Fibroblast of skin of scalp (primary cell): ENCODE data around the gene TFR2.

Experiments
- DNase-seq: peaks from one replicate; pipeline ENCODE4 v3.0.0-alpha.2; 2013

The TFR2 gene

DNA sequence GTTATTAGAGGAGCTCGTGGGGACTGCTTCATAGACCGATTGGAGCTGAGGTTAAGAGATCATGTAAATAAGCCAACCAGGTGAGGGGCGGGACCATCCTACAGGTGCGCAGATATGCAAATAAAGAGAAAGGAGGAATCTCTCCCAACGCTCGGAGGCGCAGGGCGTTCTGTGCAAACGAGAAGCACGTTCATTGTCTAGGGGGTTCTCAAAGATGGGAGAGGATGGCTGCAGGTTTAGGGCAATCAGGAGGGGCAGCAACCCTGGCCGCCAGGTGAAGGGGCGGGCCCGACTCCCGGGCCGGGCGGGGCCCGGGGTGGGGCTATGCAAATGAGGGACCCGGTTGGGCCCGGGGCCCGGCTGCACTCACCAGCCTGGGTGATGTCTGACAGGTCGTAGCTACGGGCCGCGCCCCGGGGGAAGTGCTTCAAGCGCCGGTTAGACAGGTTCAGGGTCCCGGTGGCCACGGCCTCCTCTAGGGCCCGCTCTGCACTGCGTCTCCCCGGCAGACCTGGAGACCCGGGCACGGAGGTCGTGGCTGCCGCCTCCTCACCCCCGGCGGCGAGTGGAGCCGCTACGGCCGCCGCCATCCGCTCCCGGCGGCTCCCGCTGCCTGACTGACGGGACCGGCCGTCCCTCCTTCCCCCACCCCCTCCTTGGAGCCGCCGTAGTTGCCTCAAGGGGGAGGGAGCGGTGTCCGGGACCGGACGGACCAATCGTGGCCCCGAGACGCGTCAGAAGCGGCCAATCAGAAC is 55.7 kb downstream of the TFR2 start, which contains the start of gene LRCH4:
LRCH4 (minus strand) TSS at position 619 of the 755 bp plus-strand sequence; CDS start at position 590, 29 bp downstream.
- no peak for DNase-seq

DNA sequence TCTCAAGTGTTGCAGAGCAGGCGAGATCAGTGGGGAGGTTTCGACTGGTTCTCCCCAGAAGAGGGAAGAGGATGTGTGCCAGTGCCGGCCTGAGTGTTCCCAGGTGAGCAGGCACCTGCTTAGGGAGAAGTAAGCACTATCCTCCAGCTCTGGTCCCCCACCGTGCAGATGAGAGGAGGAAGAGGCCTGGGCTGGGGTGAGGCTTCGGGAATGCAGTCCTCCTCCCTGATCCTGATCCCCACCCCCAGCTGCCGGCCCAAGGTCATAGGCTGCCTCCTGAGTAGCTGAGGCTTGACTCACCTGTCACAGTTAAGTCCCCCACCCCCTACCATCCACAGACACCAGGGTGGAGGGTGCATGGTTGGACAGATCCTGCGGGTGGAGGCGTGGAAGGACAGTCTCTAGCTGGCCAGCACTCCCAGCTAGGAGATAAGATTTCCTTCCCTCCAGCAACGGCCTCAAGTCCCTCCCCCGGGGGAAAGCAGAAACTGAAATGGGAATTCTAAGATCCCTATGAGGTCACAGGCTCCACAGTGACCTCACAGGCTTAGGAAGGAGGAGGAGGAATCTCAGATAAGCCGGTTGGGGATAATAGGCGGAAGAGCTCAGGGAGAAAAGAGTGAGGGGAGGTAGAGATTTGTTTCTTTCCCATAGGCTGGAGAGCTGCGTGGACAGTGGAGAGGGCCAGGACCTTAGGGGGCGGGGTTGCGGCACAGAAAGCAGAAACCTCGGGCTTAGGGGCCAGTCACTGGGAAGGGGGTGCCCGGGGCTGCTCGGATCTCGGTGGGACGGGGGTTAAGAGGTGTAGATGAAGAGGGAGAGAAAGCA is 56.5 kb downstream of the TFR2 start:
- peak; percentile 61 for DNase-seq

DNA sequence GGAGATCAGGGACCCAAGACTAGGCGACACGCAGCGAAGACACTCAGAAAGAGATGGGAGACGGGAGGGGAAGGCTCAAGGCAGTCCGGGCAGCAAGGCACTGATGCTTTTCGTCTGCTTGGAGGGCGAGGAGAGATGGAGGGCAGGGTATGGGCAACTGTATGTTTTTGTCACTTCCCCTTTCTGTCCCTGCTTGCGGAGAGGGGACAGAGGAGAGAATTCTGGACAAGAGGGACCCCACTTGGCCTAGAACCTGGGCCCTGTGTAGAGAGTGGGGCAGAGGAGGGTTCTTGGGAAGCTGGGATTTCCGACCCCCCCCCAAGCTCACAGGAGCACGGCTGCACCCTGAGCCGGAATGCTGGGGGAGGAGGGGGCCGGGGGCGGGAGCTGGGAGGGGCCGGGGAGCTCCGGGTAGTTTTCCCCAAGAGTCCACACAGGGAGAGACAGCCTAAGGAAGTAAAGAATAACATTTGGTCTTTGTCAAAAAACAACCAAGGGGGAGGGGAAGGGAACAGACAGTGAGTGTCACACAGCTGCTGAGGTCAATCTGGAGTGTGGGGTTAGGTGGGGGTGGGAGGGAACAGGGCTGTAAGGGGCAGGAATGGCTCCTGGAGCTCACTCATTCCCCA is 57.2 kb downstream of the TFR2 start:
- no peak for DNase-seq

DNA sequence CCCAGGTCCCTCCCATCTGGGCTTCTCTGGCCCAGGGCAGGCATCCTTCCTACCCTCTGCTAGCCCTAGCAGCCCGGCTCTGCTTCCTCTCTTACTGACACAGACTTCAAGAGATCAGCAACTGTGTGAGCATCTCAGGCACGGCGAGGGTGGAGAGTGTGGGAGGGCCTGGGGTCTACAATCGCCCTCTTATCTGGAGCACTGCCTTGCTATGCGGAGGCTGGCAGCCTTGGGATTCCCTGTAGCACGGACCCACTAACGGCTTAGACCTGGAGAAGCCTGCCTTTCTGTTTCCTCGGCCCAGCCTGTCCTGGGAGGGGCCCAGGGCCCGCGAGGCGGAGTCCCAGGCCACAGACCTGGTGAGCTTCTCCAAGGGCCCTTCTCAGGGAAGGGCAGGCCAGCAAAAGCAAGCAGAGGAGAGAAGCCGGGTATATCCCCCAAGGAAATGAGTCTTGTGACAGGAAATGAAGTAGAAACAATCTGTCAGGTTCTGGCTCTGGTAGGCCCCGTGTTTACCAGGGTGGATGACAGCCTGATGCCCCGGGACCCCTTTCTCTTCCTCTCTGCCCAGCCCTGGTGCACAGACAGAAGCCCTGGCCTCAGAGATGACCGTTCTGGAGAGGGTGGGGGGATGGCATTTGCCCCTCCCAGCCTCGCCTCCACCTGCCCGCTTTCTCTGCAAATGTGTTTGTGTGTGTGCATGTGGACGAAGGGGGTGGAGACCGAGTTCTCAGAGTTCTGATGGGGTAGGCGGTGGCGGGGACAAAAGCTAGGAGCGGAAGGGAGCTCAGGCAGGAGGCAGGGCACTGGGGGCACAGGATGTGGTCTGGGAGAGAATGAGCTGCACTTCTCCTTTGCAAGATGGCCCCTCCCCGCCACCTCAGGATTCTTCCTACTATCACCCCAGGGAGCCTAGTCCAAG is 58.0 kb downstream of the TFR2 start:
- DNase-seq, result peak; percentile 23

DNA sequence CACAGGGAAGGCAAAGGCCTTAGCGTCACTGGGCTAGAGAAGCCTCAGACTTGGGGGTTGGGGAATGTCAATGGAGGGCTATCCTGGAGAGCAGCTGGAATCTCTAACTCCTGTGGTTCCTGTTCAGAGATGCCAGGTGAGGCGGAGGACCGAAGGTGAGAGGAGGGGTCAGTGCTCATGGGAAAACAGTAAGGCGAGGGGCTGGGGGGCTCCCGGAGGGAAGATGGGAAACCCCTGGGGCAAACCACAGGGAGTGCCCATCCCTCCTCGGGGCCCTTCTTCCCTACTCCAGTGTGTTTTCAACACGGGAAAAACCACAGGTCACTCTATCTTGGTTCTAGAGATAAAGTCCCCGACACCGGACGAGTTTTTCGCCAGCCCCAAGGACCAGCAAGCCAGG is 58.7 kb downstream of the TFR2 start:
- DNase-seq, result no peak

DNA sequence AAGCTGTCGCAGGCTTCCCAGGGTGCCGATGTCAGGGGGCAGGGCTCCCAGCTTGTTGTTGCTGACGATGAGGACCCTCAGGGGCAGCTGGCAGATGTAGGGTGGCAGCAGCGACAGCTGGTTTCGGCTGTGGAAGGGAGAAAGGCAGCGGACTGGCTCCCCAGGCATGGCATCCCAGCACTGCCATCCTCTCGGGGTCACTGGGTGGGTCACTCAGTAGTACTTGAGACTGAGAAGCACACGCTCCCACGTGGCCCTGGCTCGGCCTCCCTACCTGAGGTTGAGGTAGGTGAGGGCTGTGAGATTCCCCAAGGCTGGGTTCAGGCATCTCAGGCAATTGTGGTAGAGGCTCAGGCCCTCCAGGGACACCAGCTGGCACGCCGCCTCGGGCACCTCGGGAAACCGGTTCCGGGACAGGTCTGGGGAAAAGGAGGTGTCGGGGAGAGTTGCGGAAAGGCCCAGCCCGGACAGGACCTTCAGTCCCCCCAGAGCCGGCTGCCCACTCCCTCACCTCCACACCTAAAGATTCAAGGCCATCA is 59.2 kb downstream of the TFR2 start:
- no peak for DNase-seq

DNA sequence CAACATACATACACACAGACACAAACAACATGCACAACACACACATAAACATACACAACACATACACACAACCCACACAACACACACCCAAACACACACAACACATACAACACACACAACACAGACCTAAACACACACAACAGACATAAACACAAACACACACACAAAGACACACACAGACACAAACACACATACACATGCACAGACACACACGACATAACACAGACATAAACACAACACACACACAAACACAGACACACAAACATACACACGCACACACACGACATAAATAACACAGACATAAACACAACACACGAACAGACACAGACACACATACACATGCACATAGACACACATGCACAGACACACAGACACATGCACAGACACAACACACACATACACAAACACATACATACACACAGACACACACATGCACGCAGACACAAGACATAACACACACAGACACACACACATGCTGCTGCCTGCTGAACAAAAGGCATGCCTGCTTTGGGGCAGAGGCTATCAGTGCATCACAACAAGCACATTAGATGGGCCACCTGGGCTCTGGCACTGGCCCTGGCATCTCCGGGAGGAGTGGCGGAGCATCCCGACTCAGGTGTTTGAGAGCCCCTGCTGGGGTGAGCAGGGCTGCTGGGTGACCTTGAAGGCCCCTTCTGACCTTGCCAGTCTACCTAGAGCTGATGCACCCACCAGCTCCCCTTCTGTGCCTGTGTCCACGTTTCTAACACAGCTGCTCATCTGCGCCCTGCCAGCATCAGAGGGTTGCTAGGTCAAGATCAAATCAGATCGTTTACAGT is 60.7 kb downstream of the TFR2 start:
- DNase-seq, result no peak

DNA sequence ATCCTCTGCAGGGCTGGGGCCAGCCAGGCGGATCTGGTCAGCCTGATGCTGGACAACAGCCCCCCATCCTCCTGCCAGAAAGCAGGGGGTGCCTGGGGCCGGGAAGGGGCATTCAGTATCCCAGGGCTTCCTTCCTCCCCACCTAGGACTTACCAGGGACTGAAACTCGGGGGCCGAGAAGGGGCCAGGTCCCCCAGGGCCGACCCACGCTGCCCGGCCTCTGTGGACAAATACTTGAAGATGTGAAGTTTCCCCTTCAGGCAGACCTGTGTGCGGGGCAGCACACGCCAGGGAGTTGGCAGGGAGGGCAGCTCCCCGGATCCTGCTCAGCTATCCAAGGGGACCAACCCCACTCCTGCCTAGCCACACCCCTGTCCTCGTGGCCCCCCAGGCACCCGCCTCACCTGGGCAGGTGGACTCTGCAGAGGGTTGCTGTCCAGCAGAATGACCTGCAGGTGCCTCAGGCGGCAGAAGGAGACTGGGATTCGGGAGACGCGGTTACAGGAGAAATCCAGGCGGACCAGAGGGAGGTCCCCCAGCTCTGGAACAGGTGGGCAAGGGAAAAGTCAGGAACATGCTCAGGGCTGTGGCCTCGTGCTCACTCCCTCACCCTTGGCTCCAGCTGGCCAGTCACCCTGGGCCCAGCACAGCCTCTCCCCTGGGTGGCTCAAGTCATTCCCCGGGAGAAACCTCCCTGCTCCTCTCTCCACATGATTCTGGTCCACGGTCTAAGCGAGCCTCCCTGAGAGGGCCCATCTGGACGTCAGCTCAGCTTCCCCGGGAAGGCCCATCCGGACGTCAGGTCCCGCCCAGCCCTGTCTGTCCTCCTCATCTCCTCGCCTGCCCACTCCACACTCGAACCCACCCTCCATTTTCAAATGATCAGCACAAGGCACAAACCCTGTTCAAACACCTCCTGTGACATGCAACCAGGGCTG is 62.8 kb downstream of the TFR2 start:
- no peak for DNase-seq

DNA sequence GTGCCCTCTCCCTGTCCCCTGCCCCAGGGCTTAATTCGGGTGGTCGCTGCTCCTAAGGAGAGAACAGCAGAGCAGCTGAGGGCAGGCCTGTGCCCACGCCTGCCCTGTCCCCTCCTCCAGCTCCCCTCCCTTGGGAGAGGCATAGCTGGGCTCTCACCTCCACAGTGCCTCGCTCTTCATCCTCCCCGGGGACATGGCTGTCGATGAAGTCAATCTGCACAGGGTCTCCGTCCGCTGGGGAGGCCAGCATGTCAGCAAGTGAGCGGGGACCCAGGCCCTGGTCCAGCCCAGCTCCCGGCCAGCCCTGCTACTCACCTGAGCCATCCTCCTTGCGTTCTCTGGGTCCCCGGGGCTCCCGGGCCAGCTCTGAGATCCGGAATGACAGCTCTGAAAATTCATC is 63.8 kb downstream of the TFR2 start:
- no peak for DNase-seq

DNA sequence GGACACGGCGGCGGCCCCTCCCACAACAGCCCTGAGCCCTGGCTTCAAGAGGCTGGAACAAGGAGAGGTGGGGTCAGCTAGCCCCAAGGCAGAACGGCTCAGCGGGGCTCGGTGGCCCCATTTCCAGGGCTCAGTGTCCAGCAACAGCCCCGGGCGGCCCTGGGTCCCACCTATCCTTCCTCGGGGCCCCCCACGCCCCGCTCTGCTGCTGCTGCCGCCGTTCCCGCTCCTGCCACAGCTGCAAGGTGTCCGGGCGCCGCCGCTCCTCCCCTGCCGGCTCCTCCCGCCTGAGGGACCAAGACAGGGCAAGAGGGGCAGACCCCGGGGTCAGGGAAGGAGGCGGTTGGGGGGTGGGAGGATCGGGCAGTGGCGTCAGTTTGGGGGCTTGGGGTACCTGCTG is 64.2 kb downstream of the TFR2 start:
- no peak for DNase-seq

DNA sequence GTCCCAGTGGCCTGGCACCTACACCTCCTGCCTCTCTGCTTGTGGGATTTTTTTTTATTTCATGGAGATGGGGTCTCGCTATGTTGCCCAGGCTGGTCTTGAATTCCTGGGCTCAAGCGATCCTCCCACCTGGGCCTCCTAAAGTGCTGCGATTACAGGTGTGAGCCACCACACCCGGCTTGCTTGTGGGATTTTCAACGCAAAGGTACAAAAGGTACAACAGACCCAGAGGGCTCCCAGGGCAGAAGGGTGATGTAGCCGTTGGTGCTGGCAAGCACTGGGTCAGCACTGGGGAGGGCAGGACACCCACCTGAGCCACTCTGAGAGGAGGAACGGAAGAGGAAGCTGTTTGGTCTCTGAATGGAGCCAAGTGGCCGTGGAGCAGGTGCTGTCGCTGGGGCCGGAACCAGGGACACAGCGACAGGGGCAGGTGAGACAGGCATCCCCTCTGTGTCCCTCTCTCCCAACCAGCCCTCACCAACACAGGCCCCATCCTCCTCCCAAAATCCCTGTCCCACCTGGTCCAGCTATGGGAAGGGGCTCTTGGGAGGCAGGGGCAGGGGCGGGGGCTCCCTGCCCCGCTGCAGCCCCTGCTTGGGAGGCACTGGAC is 64.9 kb downstream of the TFR2 start:
- DNase-seq, result no peak

DNA sequence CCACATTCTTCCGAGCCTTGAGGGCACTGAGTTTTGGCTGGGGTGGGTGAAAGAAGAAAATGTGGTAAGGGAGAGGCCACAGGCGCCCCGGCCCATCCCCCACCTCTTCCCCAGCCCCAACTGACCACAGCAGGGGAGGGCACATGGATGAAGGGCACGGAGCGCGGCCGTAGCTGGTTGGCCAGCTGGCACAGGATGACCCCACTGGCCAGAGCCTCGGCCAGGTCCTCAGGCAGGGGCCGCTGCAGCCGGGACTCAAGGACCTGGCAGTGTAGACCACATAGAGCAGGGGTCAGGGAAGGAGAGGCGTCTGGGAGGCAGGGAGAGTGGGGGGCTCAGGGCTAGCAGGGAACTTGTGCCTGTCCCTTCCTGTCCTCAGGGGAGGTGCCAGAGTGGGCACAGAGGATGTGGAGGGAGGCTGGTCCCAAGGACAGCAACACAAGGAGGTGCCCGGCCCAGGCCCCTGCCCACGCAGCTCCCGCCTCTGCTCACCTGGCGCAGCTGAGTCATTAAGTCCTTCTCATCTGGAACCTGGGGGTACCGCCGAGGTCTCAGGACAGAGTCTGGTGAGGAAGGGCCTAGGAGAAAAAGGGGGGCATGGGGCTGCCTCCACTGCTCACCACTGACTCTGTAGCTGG is 65.5 kb downstream of the TFR2 start:
- no peak for DNase-seq

DNA sequence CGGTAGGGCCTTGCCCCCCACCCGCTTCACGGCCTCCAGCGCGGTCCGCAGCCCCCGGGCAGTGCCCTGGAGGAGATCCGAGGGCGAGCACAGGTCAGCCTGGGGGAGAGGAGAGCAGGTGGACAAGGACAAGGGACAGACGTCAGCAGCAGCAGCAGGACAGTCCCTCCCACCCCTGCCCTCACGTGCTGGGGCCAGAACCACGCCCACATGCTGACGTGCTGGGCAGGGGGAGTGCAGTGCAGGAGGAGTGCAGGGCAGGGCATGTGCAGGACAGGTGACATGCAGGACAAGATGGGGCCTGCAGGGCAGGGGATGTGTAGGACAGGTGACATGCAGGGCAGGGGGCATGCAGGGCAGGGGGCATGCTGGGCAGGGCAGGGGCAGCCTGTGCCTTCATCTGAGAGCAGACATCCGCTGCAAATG is 66.1 kb downstream of the TFR2 start:
- no peak for DNase-seq

DNA sequence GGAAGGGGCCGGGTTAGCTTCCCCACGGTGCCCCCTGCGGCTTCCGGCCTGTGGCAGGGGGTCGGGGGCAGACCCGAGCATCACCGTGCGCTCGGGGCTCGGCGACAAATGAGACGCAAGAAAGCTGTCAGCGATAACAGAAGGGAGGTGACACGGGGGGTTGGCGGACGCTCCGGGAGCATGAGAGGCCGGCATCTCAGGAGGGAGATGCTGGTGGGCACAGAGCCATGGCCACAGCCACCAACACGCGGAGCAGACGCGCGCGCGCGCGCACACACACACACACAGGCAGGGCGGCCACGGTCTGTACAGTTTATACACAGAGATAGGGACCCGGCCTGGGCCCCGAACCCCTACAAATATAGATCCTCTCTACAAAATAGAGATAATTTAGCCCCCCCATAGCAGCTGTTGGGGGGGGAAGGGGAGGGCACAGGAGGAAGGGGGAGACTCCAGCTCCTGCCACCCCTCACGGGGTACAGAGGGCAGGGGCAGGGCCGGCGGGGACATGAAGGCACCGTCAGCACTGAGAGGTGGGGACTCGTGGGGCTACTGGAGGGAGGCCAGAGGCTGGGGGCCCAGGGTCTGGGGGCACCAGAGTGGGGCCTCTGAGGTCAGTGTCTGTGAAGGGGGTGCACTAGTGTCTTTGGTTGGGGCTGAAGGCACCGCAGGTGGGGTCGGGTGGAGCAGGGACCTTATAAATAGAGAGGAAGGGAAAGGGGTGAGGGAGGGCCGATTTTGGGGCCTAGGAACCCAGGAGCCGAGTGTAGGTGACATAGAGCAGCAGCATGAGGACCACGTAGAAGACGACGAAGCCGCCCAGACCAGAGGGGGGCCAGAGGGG is 66.8 kb downstream of the TFR2 start:
- no peak for DNase-seq

DNA sequence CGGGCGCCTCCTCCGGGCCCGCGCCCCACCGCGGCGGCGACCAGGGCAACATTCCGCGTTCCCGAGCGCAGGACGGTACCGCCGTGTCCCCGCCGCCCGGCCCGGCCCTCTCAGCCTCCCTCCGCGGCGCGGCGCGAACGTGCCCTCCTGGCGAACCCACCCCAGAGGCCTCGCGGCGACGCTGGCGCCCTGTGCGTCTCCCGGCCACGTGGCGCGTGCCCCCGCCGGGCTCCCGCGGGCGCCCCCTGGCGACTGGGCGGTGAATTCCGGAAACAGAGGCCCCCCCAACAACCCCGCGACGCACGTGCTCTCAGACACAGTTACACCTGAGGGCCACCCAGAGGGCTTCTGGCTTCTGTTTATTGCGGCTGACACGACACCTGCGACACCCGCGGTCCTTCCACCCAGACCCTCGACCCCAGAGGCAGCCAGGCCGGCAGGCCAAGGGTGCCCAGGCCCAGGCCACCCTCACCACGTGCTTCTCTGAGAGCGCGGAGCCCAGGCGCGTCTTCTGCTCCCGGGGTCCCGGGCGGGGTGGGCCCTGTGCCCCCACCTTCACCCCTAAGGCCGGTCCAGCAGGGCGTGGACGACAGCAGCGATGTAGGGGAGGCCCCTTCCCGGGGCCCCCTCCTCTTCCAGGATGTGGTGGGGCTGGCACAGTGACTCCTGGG is 67.5 kb downstream of the TFR2 start, which contains the start of gene SAP25:
SAP25 (minus strand) TSS at position 210 of the 671 bp plus-strand sequence; CDS start at position 52, 158 bp downstream.
- no peak for DNase-seq

DNA sequence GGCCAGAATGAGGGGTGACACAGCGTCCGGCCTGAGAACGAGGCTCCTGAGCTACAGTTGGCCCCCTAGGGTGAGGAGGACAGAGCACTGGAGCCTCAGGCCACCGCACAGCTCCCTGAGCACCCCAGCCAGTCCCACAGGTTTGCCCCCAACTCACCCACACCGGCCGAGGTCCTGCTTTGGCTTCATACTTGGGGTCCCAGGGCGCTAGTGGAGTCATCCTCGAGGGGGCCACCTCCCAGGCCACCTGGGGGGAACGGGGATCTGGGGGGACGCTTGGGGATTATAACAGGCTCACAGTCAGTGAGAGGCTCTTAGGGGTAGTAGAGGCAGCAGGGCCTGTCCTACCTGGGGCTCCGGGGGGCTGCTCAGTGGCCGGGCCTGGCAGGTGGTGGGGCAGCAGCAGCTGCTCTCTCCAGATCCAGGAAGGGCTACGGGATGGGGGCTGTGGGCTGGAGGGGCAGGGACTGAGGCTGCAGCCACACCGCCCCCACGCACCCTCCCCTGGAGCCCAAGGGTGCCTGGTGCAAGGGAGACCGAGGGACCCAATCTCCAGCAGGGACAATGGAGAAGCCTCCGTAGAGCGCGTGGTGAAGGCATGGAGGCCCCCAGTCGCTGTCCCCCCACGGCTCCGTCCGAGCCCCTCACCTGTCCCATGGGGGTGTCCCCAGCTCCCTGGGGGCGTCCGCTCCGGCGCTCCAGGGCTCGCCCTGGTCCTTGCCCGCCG is 68.2 kb downstream of the TFR2 start:
- no peak for DNase-seq
